NT2/D1 (cell line): ENCODE results near the gene PODXL.

Source experiments
- SUZ12 ChIP-seq: IDR thresholded peaks from 2 replicates; pipeline ENCODE4 v1.6.1; 2011; ENCODE audit not compliant: insufficient read length, insufficient read depth; ENCODE audit errors: extremely low read depth
- YY1 ChIP-seq: IDR thresholded peaks from 2 replicates; pipeline ENCODE4 v1.6.1; 2011; ENCODE audit not compliant: insufficient read length, insufficient read depth
- ZNF274 ChIP-seq: IDR thresholded peaks from 2 replicates; pipeline ENCODE4 v1.6.1; 2011; ENCODE audit warnings: mild to moderate bottlenecking, low read depth, low read length

DNA sequence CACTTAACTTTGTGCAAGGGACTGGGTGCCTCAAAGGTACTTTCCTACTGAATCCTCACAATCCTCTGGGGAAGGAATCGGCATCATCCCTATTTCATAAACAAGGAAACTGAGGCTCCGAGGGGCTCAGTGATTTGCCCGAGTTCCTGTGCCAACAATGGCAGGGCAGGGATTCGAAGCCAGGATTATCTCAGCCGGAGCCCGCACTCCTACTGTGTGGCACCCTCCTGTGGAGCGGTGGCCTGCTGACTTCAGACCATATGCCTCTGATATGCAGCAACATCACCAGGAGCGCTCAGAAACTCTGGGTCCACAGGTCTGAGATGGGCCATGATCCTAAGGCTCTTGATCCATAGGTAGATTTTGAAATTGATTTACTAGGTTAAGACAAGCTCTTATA lies 46.6 kb downstream of the PODXL start:
- TF ChIP-seq SUZ12: no peak
- TF ChIP-seq ZNF274: no peak
- TF ChIP-seq YY1: no peak
